Measurements from ENCODE around the gene GPC3. TPM values are rescaled to one million over a fixed set of nuclear protein-coding genes. Genes with fewer than 3 reads are reported as not detected.

Gene GPC3
- total and polyA plus RNA-seq, 5 donors from 2014 or later = 0.34 to 0.93 (median 0.44) TPM; not detected in 2

- H3K9me3 ChIP-seq (ENCODE audit: control insufficient read depth in 2 of 2, low read length in 2 of 2) = no peaks in the 10 kb centered on the region
- H3K4me1 Mint-ChIP-seq = no peaks in the 10 kb centered on the region
- no peak overlapping the region for H3K27ac Mint-ChIP-seq
- no peaks in the 10 kb centered on the region for H3K36me3 ChIP-seq (ENCODE audit: control insufficient read depth, insufficient read depth, low read length)
- H3K4me3 Mint-ChIP-seq = no peak overlapping the region
- no peak overlapping the region for H3K4me3 ChIP-seq (ENCODE audit: low read depth, low read length)
- no peaks in the 10 kb centered on the region for H3K9me3 Mint-ChIP-seq
- H3K4me1 ChIP-seq (ENCODE audit: control insufficient read depth, insufficient read depth, low read length, poor library complexity, severe bottlenecking) = no peaks in the 10 kb centered on the region
- DNase-seq (no peak), ATAC-seq (ENCODE audit: low read depth in 2 of 2) (no peak)
- no peaks in the 10 kb centered on the region for H3K27me3 Mint-ChIP-seq
- H3K36me3 Mint-ChIP-seq = no peaks in the 10 kb centered on the region
- no peaks in the 10 kb centered on the region for H3K27me3 ChIP-seq (ENCODE audit: control insufficient read depth, insufficient read depth, low read length)
- H3K27ac ChIP-seq (ENCODE audit: insufficient read depth, low read length, poor library complexity, severe bottlenecking) = no peak overlapping the region
Measured at GRCh38 chrX:133840415-133840814, 145.0 kb downstream of the GPC3 start.

DNA sequence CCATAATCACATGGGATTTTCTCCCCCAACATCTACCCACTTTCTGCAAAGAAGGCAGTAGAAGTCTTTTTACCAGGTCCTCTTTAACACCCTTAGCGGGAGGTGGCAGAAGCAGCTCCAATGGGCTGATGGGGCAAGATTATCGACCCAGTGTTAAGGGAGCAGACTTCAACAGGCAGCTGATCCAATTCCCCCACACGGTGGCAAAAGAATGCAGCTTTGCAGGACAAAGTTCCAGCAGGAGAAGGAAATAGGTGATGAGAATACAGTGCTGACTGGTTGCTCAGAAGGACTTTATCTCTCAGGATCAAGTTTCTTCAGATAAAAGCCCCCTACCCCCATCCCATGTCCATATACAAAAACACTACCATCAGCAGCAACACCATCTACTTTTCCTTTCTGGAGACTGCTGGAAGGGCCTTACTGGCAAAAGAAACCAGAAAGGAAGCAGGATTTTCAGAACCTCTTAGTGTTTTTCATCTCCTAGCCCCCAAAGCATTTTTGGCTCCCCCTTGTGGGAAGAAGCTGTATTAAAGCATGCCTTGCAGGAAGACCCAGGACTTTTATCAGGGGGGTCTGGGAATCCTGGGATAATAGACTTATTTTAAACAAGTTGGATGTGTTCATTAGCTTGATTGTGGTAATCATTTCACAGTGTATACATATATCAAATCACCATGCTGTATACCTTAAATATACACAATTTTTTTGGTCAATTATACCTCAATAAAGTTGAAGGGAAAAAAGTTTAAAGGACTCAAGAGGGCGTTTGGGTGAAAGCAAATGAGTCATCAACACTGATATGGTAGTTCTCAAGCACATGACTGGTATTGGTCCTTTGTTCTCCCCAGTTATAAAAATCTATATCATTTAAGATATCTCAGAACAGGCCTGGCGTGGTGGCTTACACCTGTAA, 146.4 kb downstream of the GPC3 start:
- no peak for ATAC-seq (ENCODE audit: low read depth in 2 of 2)
- H3K27me3 ChIP-seq (ENCODE audit: control insufficient read depth, insufficient read depth, low read length) = no peaks in the 10 kb centered on the region
- no peaks in the 10 kb centered on the region for H3K4me1 ChIP-seq (ENCODE audit: control insufficient read depth, insufficient read depth, low read length, poor library complexity, severe bottlenecking)
- H3K4me3 Mint-ChIP-seq = no peak overlapping the region
- no peak overlapping the region for H3K4me3 ChIP-seq (ENCODE audit: low read depth, low read length)
- DNase-seq = peak in 2 of 3 donors; percentile 1 to 34
- no peak overlapping the region for H3K27ac ChIP-seq (ENCODE audit: insufficient read depth, low read length, poor library complexity, severe bottlenecking)
- H3K36me3 ChIP-seq (ENCODE audit: control insufficient read depth, insufficient read depth, low read length) = no peaks in the 10 kb centered on the region
- H3K36me3 Mint-ChIP-seq = no peaks in the 10 kb centered on the region
- H3K9me3 ChIP-seq (ENCODE audit: control insufficient read depth in 2 of 2, low read length in 2 of 2) = no peaks in the 10 kb centered on the region
- no peaks in the 10 kb centered on the region for H3K27me3 Mint-ChIP-seq
- no peaks in the 10 kb centered on the region for H3K9me3 Mint-ChIP-seq
- H3K27ac Mint-ChIP-seq = no peak overlapping the region
- H3K4me1 Mint-ChIP-seq = no peaks in the 10 kb centered on the region

DNA sequence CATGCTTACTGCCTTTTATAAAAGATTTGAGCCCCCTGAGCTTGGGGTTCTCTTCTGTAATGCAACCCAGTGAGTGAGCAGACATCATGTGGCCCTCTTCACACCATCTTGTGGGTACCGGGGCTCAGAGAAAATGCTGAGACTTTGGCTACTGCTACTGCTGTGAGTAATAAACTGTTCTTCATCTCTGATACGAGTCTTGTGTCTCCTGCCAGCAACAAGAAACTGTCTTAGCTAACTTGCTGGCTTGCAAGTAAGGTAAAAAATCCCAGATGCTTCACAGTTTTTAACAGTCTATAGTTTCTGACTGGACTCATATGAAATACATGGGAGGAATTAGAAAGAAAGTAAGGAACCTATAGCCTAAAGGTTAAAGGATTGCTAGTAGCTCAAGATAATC, 148.3 kb downstream of the GPC3 start:
- Mint-ChIP-seq H3K4me3 (no peak overlapping the region), H3K4me1 (no peaks in the 10 kb centered on the region), H3K9me3 (no peaks in the 10 kb centered on the region), H3K36me3 (no peaks in the 10 kb centered on the region), H3K27me3 (no peaks in the 10 kb centered on the region), H3K27ac (no peak overlapping the region)
- no peak overlapping the region for H3K27ac ChIP-seq (ENCODE audit: insufficient read depth, low read length, poor library complexity, severe bottlenecking)
- H3K4me1 ChIP-seq (ENCODE audit: control insufficient read depth, insufficient read depth, low read length, poor library complexity, severe bottlenecking) = no peaks in the 10 kb centered on the region
- no peaks in the 10 kb centered on the region for H3K36me3 ChIP-seq (ENCODE audit: control insufficient read depth, insufficient read depth, low read length)
- H3K4me3 ChIP-seq (ENCODE audit: low read depth, low read length) = no peak overlapping the region
- no peaks in the 10 kb centered on the region for H3K27me3 ChIP-seq (ENCODE audit: control insufficient read depth, insufficient read depth, low read length)
- DNase-seq (no peak), ATAC-seq (ENCODE audit: low read depth in 2 of 2) (no peak)
- no peaks in the 10 kb centered on the region for H3K9me3 ChIP-seq (ENCODE audit: control insufficient read depth in 2 of 2, low read length in 2 of 2)

DNA sequence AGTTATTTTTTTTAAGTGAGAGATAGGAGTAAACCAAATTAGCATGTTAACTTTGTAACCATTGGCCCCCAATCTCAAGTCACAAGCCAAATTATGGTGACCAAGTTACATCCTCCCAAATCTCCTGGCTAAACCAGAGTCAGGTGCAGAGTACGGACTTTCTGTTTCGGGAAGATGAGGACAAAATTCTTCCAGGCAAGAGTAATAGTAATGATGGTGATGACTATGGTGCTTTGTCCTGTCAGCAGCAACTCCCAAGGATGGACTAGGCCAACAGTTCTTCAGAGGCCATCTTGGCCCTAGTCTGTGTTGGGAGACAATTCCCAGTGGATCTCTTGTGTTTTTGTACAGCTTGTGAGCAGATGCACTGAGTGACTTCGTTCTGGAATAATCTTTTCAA, 148.8 kb downstream of the GPC3 start:
- no peaks in the 10 kb centered on the region for H3K9me3 Mint-ChIP-seq
- Histone ChIP-seq H3K27ac (ENCODE audit: insufficient read depth, low read length, poor library complexity, severe bottlenecking) (no peak overlapping the region), H3K27me3 (ENCODE audit: control insufficient read depth, insufficient read depth, low read length) (no peaks in the 10 kb centered on the region), H3K36me3 (ENCODE audit: control insufficient read depth, insufficient read depth, low read length) (no peaks in the 10 kb centered on the region), H3K4me1 (ENCODE audit: control insufficient read depth, insufficient read depth, low read length, poor library complexity, severe bottlenecking) (no peaks in the 10 kb centered on the region), H3K4me3 (ENCODE audit: low read depth, low read length) (no peak overlapping the region), H3K9me3 (ENCODE audit: control insufficient read depth in 2 of 2, low read length in 2 of 2) (no peaks in the 10 kb centered on the region)
- ATAC-seq (ENCODE audit: low read depth in 2 of 2) (no peak), DNase-seq (no peak)
- no peak overlapping the region for H3K27ac Mint-ChIP-seq
- H3K36me3 Mint-ChIP-seq = no peaks in the 10 kb centered on the region
- no peaks in the 10 kb centered on the region for H3K4me1 Mint-ChIP-seq
- no peaks in the 10 kb centered on the region for H3K27me3 Mint-ChIP-seq
- H3K4me3 Mint-ChIP-seq = no peak overlapping the region

DNA sequence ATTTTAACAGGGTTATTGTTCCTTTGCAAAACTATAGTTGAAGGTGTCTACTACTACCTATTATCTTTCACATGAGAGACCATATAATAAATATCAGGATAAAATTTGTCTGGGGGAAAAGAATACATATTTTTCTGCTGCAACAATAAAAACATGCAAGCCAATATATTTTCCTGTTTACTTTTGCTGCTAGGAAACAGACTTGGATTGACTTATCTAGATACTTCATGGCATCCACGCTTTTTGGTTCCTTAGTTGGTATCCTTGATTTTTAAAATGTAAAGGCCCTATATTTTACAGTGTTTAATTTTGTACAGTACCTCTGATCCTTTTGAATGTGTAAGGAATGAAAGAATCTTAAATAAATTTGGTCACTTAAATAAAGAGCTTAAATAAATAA, 150.6 kb downstream of the GPC3 start:
- Mint-ChIP-seq H3K4me3 (no peak overlapping the region), H3K27ac (no peak overlapping the region), H3K9me3 (no peaks in the 10 kb centered on the region), H3K36me3 (no peaks in the 10 kb centered on the region), H3K27me3 (no peaks in the 10 kb centered on the region), H3K4me1 (no peaks in the 10 kb centered on the region)
- Histone ChIP-seq H3K27me3 (ENCODE audit: control insufficient read depth, insufficient read depth, low read length) (no peaks in the 10 kb centered on the region), H3K27ac (ENCODE audit: insufficient read depth, low read length, poor library complexity, severe bottlenecking) (no peak overlapping the region), H3K4me3 (ENCODE audit: low read depth, low read length) (no peak overlapping the region), H3K4me1 (ENCODE audit: control insufficient read depth, insufficient read depth, low read length, poor library complexity, severe bottlenecking) (no peaks in the 10 kb centered on the region), H3K9me3 (ENCODE audit: control insufficient read depth in 2 of 2, low read length in 2 of 2) (no peaks in the 10 kb centered on the region), H3K36me3 (ENCODE audit: control insufficient read depth, insufficient read depth, low read length) (no peaks in the 10 kb centered on the region)
- no peak for DNase-seq
- ATAC-seq (ENCODE audit: low read depth in 2 of 2) = no peak

DNA sequence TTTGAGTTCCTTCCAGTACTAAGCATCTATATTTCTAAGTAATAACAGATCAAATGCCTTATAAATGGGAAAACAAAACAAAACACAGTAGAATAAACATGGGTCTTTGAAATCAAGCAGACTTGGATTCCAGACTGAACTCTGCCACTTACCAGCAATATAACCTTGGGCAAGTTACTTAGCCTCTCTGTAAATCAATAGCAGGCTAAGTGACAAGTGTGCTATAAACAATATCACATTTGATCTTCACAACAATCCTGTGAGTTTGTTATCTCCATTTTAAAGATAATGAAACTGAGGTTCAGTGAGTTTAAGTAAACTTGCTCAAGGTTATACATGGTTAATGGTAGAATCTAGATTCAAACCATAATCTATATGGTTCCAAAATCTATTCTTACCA, 165.8 kb downstream of the GPC3 start:
- Mint-ChIP-seq H3K4me3 (no peak overlapping the region), H3K27me3 (peaks cover 4% of the 10 kb centered on the region), H3K4me1 (no peaks in the 10 kb centered on the region), H3K27ac (no peak overlapping the region), H3K9me3 (peaks cover 0 to 2% (median 0%) of the 10 kb centered on the region in 7 donors), H3K36me3 (no peaks in the 10 kb centered on the region)
- no peaks in the 10 kb centered on the region for H3K27me3 ChIP-seq (ENCODE audit: control insufficient read depth, insufficient read depth, low read length)
- no peak overlapping the region for H3K27ac ChIP-seq (ENCODE audit: insufficient read depth, low read length, poor library complexity, severe bottlenecking)
- H3K4me1 ChIP-seq (ENCODE audit: control insufficient read depth, insufficient read depth, low read length, poor library complexity, severe bottlenecking) = no peaks in the 10 kb centered on the region
- DNase-seq = no peak
- no peaks in the 10 kb centered on the region for H3K36me3 ChIP-seq (ENCODE audit: control insufficient read depth, insufficient read depth, low read length)
- H3K9me3 ChIP-seq (ENCODE audit: control insufficient read depth in 2 of 2, low read length in 2 of 2) = no peaks in the 10 kb centered on the region
- ATAC-seq (ENCODE audit: low read depth in 2 of 2) = no peak
- no peak overlapping the region for H3K4me3 ChIP-seq (ENCODE audit: low read depth, low read length)

GRCh38 chrX:133818019-133818418, 167.4 kb downstream of the GPC3 start:
- no peak overlapping the region for H3K27ac ChIP-seq (ENCODE audit: insufficient read depth, low read length, poor library complexity, severe bottlenecking)
- H3K27me3 Mint-ChIP-seq = peaks cover 4% of the 10 kb centered on the region
- no peak overlapping the region for H3K4me3 Mint-ChIP-seq

DNA sequence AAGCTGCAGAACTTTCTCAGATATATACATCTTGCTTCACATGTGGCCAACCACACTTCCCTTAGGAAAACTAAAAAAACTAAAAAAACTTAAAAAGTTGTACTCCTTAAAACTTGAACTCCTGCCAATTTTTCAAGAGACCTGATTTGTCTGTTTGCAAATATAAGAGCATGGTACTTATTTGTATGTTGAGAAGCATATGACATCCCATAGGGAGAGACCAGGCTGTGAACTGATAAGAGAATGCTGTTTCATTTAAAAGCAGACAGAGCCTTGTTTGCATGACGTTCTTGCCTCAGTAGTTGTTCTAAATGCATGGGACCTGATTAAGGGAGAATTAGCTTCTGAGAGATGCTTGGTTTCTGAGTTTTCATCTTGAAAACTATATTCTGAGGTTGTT, 169.9 kb downstream of the GPC3 start:
- H3K4me1 ChIP-seq (ENCODE audit: control insufficient read depth, insufficient read depth, low read length, poor library complexity, severe bottlenecking) = no peaks in the 10 kb centered on the region
- H3K27ac ChIP-seq (ENCODE audit: insufficient read depth, low read length, poor library complexity, severe bottlenecking) = no peak overlapping the region
- H3K9me3 Mint-ChIP-seq = peaks cover 0 to 2% (median 0%) of the 10 kb centered on the region in 7 donors
- DNase-seq (no peak), ATAC-seq (ENCODE audit: low read depth in 2 of 2) (no peak)
- no peaks in the 10 kb centered on the region for H3K9me3 ChIP-seq (ENCODE audit: control insufficient read depth in 2 of 2, low read length in 2 of 2)
- no peaks in the 10 kb centered on the region for H3K4me1 Mint-ChIP-seq
- no peak overlapping the region for H3K4me3 ChIP-seq (ENCODE audit: low read depth, low read length)
- no peak overlapping the region for H3K4me3 Mint-ChIP-seq
- H3K27me3 Mint-ChIP-seq = peaks cover 3% of the 10 kb centered on the region
- H3K36me3 ChIP-seq (ENCODE audit: control insufficient read depth, insufficient read depth, low read length) = no peaks in the 10 kb centered on the region
- H3K27me3 ChIP-seq (ENCODE audit: control insufficient read depth, insufficient read depth, low read length) = no peaks in the 10 kb centered on the region
- no peak overlapping the region for H3K27ac Mint-ChIP-seq
- no peaks in the 10 kb centered on the region for H3K36me3 Mint-ChIP-seq

More at GRCh38 chrX:133818019-133818418, 167.4 kb downstream of the GPC3 start:
- H3K36me3 Mint-ChIP-seq = no peaks in the 10 kb centered on the region
- DNase-seq = no peak
- ATAC-seq (ENCODE audit: low read depth in 2 of 2) = no peak
- Histone ChIP-seq H3K9me3 (ENCODE audit: control insufficient read depth in 2 of 2, low read length in 2 of 2) (no peaks in the 10 kb centered on the region), H3K4me3 (ENCODE audit: low read depth, low read length) (no peak overlapping the region), H3K27me3 (ENCODE audit: control insufficient read depth, insufficient read depth, low read length) (no peaks in the 10 kb centered on the region), H3K36me3 (ENCODE audit: control insufficient read depth, insufficient read depth, low read length) (no peaks in the 10 kb centered on the region), H3K4me1 (ENCODE audit: control insufficient read depth, insufficient read depth, low read length, poor library complexity, severe bottlenecking) (no peaks in the 10 kb centered on the region)
- no peaks in the 10 kb centered on the region for H3K4me1 Mint-ChIP-seq
- peaks cover 0 to 2% (median 0%) of the 10 kb centered on the region in 7 donors for H3K9me3 Mint-ChIP-seq
- no peak overlapping the region for H3K27ac Mint-ChIP-seq
